ENCODE measurements around the gene SBNO1. TPM values are rescaled to one million over a fixed set of nuclear protein-coding genes. Genes with fewer than 3 reads are reported as not detected.

The SBNO1 gene
- total and polyA plus RNA-seq, 2 donors (not counting 3 experiments of a cell fraction or from before 2014, with no cell fraction given) = 4.8 to 34.2 TPM

- peaks cover 72% of the 10 kb centered on the region for H3K79me2 ChIP-seq (ENCODE audit: control insufficient read depth, insufficient read depth, low read length)
- H4K20me1 ChIP-seq (replicated peaks; ENCODE audit: control insufficient read depth, extremely low read depth, insufficient read depth, low read length) = no peaks in the 10 kb centered on the region
- no peak for TF ChIP-seq POLR2AphosphoS5 (IDR thresholded peaks at IDR 0.05; ENCODE audit: insufficient read depth, low read depth, low read length)
- TF ChIP-seq MYC (IDR thresholded peaks at IDR 0.05; ENCODE audit: low read depth, low read length) = no peak
- TF ChIP-seq GATA2 (IDR thresholded peaks at IDR 0.05; ENCODE audit: insufficient read depth, insufficient read length, low read depth, low read length) = no peak
- no peak for TF ChIP-seq CTCF (IDR thresholded peaks at IDR 0.05; ENCODE audit: extremely low read depth in 1 of 2, insufficient read depth in 1 of 2, low read depth in 1 of 2, low read length in 2 of 2)
- TF ChIP-seq POLR2A (IDR thresholded peaks at IDR 0.05; ENCODE audit: low read depth, low read length) = no peak
- no peak for TF ChIP-seq FOS (IDR thresholded peaks at IDR 0.05; ENCODE audit: borderline replicate concordance, insufficient read depth, low read length)
- no peak for TF ChIP-seq MAX (IDR thresholded peaks at IDR 0.05; ENCODE audit: insufficient read depth, insufficient read length)
- TF ChIP-seq JUN (IDR thresholded peaks at IDR 0.05; ENCODE audit: borderline replicate concordance, insufficient read depth, insufficient read length, low read depth) = no peak
- TF ChIP-seq EZH2 (IDR thresholded peaks at IDR 0.05; ENCODE audit: borderline replicate concordance, low read depth, low read length, severe bottlenecking) = no peak
- FAIRE-seq = no peak
- no peaks in the 10 kb centered on the region for H3K9me3 ChIP-seq (replicated peaks; ENCODE audit: control insufficient read depth, insufficient read depth, low read length)
- H3K36me3 ChIP-seq (ENCODE audit: control insufficient read depth in 2 of 2, extremely low read depth in 1 of 2, insufficient read depth in 2 of 2, low read length in 2 of 2) = peaks cover 17 to 41% of the 10 kb centered on the region in 2 experiments
- H3K4me1 ChIP-seq (ENCODE audit: control insufficient read depth, extremely low read depth, insufficient read depth, low read length) = peaks cover 21% of the 10 kb centered on the region
- H3K27me3 ChIP-seq (ENCODE audit: control insufficient read depth in 2 of 2, insufficient read depth in 2 of 2, low read length in 2 of 2) = no peaks in the 10 kb centered on the region
- dilution Hi-C loops (cut with MboI; ENCODE audit: extremely low pct_ligation_motif_present, low sequenced_read_pairs) = no loop called here
- POLR2A ChIA-PET = no interaction called here
- no peak overlapping the region for H3K4me3 ChIP-seq (replicated peaks in 1 of 3; ENCODE audit: insufficient read depth in 1 of 3, low read depth in 1 of 3, low read length in 3 of 3)
- intact Hi-C loops (cut with micrococcal nuclease) = no loop called here
- no peak overlapping the region for H3K4me2 ChIP-seq (ENCODE audit: insufficient read depth, low read length)
- CTCF ChIA-PET = interaction anchor here (1.5 to 2.7 kb wide), 2 partner anchors 28 to 99 kb away, joined by 4 to 6 read pairs; no protein-coding TSS in a partner anchor
- no peak overlapping the region for H3K27ac ChIP-seq (ENCODE audit: insufficient read depth, low read depth, low read length)
- no peak overlapping the region for H2AFZ ChIP-seq (ENCODE audit: low read depth, low read length)
- H3K9ac ChIP-seq (replicated peaks; ENCODE audit: extremely low read depth, insufficient read depth, low read length) = no peak overlapping the region
- no peaks in the 10 kb centered on the region for H3K9me1 ChIP-seq (replicated peaks; ENCODE audit: control insufficient read depth, extremely low read depth, insufficient read depth, low read length)
- DNase-seq (ENCODE audit: low read depth, low spot score) = no peak
- no TSS peak for BruUV-seq (replicated peaks)
Observed at GRCh38 chr12:123265851-123266678, 98.6 kb downstream of the SBNO1 start.
